Measurements from ENCODE around the gene ZWINT.

ZWINT gene

GRCh38 chr10:56360967-56361612, at the start of gene ZWINT:
TSS of gene ZWINT (minus strand) at chr10:56361259. CDS start at chr10:56361236, 23 bp downstream.
- peak; percentile 84 to 91 for DNase-seq (ENCODE audit: low read depth in 2 of 2)

GRCh38 chr10:56383806-56384205, 22.7 kb upstream of the ZWINT start:
- DNase-seq (ENCODE audit: low read depth in 2 of 2) = no peak

- DNase-seq (ENCODE audit: low read depth in 2 of 2) = no peak
These were observed 9.4 kb upstream of the ZWINT start for GRCh38 chr10:56370217-56371113.

DNA sequence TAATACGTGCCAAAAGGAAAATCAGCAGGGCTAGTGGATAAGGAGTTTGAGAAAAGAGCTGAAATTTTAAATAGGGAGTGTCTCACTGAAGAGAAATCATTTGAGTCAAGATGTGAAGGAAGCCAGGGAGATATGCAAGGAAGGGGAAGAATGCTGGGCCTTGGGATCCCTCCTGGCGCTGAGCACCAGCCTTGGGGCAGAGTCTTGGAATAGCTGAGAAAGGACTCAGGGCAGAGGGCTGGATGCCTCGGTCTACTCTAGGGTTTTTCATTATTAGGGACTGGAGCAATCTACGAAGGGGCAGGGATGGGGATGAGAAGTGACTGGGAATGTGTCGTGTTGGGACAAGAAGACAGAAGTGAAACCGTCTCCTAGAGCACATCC, 484 bp downstream of the ZWINT start:
- DNase-seq (ENCODE audit: low read depth in 2 of 2) = no peak

GRCh38 chr10:56359837-56360236, 1.2 kb downstream of the ZWINT start:
- no peak for DNase-seq (ENCODE audit: low read depth in 2 of 2)

- DNase-seq (ENCODE audit: low read depth in 2 of 2) = no peak
These were observed 4.0 kb downstream of the ZWINT start for GRCh38 chr10:56357018-56357417.

DNA sequence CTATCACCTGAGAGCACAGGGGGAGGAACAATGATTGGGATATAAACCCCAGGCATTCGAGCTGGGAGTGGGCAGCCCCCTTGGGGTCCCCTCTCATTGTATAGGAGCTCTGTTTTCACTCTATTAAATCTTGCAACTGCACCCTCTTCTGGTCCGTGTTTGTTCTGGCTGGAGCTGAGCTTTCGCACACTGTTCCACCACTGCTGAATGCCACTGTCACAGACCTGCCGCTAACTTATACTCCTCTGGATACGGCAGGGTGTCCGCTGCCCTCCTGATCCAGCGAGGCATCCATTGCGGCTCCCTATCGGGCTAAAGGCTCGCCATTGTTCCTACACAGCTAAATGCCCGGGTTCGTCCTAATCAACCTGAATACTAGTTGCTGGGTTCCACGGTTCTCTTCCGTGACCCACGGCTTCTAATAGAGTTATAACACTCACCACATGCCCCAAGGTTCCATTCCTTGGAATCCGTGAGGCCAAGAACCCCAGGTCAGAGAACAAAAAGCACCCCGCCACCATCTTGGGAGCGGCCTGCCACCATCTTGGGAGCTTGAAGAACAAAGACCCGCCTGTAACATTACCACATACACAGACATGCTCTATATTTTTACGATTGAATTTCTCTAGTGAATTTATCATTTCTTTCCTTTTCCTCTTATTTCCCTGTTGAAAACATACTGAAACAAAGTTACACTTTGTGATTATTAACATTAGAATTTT, 9.0 kb downstream of the ZWINT start:
- no peak for DNase-seq (ENCODE audit: low read depth in 2 of 2)

GRCh38 chr10:56349611-56350010, 11.4 kb downstream of the ZWINT start:
- DNase-seq (ENCODE audit: low read depth in 2 of 2) = no peak

DNA sequence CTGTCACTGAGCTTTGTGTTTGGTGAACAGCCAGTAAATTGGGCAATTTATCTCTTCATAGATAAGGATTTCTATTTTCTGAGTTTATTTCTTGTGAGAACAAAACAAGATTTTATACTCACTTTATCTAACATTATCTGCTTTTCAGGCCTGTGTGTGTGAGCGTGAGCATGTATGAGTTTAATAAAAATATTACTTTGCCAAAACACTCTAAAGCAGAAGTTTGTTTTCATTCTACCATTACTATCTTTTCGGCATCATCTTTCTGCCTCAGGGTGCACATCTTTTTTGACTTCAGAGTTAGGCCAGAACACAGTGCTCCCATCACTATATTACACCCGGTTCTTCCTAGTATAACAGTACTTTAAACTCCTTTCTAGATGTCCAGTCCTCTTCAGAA, 13.0 kb downstream of the ZWINT start:
- DNase-seq (ENCODE audit: low read depth in 2 of 2) = no peak

- DNase-seq (ENCODE audit: low read depth in 2 of 2) = no peak
These were observed 14.1 kb downstream of the ZWINT start for GRCh38 chr10:56346845-56347415.

DNA sequence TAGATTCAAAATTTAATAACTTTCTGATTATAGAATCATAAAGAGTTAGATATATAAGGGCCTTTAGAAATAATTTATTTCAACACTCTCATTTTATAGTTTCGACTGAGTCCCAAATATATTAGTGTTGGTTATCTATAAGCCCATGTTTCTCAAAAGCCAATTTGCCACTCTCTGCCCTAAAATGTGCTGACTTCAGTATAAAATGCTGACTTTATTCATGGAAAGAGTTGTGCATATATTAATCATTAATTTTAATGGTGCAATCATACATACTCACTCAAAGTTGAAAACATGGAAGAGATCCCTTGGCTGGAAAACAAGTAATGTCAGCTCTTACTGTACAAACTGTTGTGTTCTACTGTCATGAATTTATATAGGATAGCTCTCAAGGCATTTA, 19.4 kb downstream of the ZWINT start:
- DNase-seq (ENCODE audit: low read depth in 2 of 2) = no peak

DNA sequence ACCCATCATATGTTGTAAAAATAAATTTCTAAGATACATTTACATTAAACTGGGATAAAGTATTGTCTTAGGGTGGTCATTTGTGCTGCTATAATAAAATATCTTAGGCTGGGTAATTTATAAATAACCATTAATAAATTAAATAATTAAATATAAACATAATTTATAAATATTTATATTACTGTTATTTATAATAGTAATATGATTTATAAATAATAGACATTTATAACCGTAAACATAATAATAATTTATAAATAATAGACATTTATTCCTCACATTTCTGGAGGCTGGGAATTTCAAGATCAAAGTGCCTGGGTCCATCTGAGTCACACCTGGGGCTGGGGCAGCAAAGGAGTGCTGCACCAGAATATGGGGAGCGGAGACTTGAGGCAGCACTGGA, 31.1 kb downstream of the ZWINT start:
- no peak for DNase-seq (ENCODE audit: low read depth in 2 of 2)

- DNase-seq (ENCODE audit: low read depth in 2 of 2) = no peak
These were observed 33.9 kb downstream of the ZWINT start for GRCh38 chr10:56327118-56327517.

DNA sequence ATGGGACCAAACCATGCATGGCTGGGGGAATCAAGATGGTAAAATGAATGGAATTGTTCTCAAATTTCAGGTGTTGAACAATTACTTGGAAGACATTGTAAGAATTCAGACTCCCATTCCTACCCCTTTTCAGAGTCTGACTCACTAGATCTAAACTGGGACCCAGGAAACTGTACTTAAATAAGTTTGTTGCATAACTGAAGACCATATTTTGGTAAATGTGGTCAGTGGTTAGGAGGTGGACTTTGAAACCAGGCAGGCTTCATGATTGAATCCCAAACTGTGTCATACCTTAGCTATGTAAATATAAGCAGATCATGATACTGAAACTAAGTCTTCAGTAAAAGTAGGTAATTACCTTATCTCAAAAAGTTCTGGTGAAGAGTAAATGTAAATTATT, 41.7 kb downstream of the ZWINT start:
- no peak for DNase-seq (ENCODE audit: low read depth in 2 of 2)

DNA sequence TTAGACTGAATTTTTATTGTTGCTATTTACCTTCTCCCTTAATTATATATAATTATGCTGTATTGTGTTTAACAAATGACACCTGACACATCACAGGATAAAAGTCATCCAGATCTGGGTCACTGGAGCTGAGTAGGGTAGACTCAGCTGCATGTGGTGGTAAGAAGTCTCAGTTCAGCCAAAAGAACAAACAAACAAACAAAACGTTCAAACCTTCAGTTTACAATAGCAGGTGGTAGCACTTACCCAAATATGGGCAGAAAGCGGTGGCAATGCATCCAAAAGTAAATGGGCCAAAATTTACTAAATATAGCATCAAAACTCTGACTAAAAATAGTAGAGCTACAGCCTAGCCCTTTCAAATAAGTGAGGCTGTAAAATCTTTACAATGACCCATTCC, 42.2 kb downstream of the ZWINT start:
- no peak for DNase-seq (ENCODE audit: low read depth in 2 of 2)

DNA sequence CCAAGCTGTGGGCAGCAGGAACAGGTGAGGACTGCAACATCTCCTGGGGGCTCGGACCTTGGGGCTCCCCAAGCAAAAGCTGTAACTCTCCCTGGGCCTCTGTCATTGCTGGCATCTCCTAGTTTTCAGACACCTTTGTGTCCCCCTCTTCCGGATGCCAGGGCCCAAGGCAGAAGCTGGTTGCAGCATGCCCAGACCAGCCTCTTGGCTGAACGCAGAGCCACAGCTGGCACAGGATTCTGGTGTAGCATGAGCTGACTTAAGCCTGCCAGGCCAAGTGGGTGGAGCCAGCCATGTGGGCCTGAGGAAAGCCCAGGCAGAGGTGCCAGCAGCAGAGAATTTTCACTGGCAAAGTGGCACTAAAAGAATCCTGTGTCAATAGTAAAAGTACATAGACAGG, 43.5 kb downstream of the ZWINT start:
- no peak for DNase-seq (ENCODE audit: low read depth in 2 of 2)

DNA sequence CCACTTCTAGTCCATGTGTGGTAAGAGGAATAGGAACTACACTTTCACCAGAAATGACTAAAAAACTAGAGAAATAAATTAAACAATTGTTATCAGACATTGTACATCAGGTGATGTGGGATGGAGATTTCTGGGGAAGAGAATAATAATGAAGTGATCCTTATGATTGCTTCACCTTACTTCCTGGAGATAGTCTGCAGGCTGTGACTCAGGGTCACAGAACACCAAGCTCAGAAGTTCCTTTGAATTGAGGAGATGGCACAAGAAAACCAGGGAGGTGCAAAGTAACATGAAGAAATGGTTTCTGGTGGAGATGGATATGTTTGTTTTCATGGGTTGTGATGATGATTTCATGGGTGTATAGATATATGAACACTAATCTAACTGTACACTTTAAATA, 44.5 kb downstream of the ZWINT start:
- no peak for DNase-seq (ENCODE audit: low read depth in 2 of 2)

Data from stimulated activated CD4-positive, alpha-beta T cell treated with anti-CD3 and anti-CD28 coated beads, Interleukin-4, amount 100 ng/mL, for 48 hours (primary cell).